Fibroblast of the aortic adventitia (primary cell): ENCODE results near the gene DIPK1A. TPM values are rescaled to one million over a fixed set of nuclear protein-coding genes. Genes with fewer than 3 reads are reported as not detected.
A peak's percentile ranks its signal among the peaks of the same experiment; 100 is the strongest.

Experiments
- DNase-seq: peaks from one replicate; pipeline ENCODE4 v3.0.0-alpha.2; 2010; ENCODE audit warnings: low read depth
- H3K4me3 ChIP-seq: 2 replicates; pipeline ENCODE4 v1.5.1; 2011; ENCODE audit warnings: low read depth, mild to moderate bottlenecking, control low read depth, low read length, moderate library complexity
- CTCF ChIP-seq: IDR thresholded peaks from 2 replicates; pipeline ENCODE4 v1.5.1; 2011; ENCODE audit warnings: mild to moderate bottlenecking, low read length, control low read depth, inconsistent platforms; ENCODE audit not compliant: insufficient read depth
- total RNA-seq: library from RNA; depleted of rRNA; stranded (reverse); fragments of >200 nt; gene quantifications from 2 replicates; pipeline ENCODE4 v1.2.3, GENCODE V29; 2012; ENCODE audit warnings: low replicate concordance

Gene DIPK1A
- 17.1 and 19.0 TPM in 2 replicates for total RNA-seq

- no peak for TF ChIP-seq CTCF
Measured at GRCh38 chr1:92961131-92961895, at the start of gene DIPK1A. TSS of gene DIPK1A (minus strand) at chr1:92961462. CDS start at chr1:92961429, 33 bp downstream.

GRCh38 chr1:93007941-93008577, 46.8 kb upstream of the DIPK1A start:
- DNase-seq: no peak
- no peak for TF ChIP-seq CTCF
- H3K4me3 ChIP-seq: no peak overlapping the region

More at GRCh38 chr1:92961131-92961895, at the start of gene DIPK1A:
- DNase-seq: peak; percentile 63
- H3K4me3 ChIP-seq: peak within 1 kb of the TSS; percentile 80

- TF ChIP-seq CTCF: no peak
- no peak for DNase-seq
- no peak overlapping the region for H3K4me3 ChIP-seq
Measured at GRCh38 chr1:93005252-93005598, 44.0 kb upstream of the DIPK1A start.

- DNase-seq: no peak
- no peak overlapping the region for H3K4me3 ChIP-seq
- TF ChIP-seq CTCF: no peak
Measured at GRCh38 chr1:93004566-93005251, 43.4 kb upstream of the DIPK1A start.

GRCh38 chr1:93003981-93004380, 42.7 kb upstream of the DIPK1A start:
- no peak for TF ChIP-seq CTCF
- DNase-seq: no peak
- H3K4me3 ChIP-seq: no peak overlapping the region

GRCh38 chr1:93002781-93003180, 41.5 kb upstream of the DIPK1A start:
- TF ChIP-seq CTCF: no peak
- no peak for DNase-seq
- no peak overlapping the region for H3K4me3 ChIP-seq
